ENCODE measurements around the gene PYROXD2.

The PYROXD2 gene

GRCh38 chr10:98414932-98415730, at the start of gene PYROXD2:
TSS of gene PYROXD2 (minus strand) at chr10:98415182. CDS start at chr10:98415135, 47 bp downstream.
- DNase-seq, result peak; percentile 31

- no peak for DNase-seq
Observed at GRCh38 chr10:98463976-98464754, 49.2 kb upstream of the PYROXD2 start.

- no peak for DNase-seq
Observed at GRCh38 chr10:98463016-98463415, 48.0 kb upstream of the PYROXD2 start.

- no peak for DNase-seq
Observed at GRCh38 chr10:98461500-98461842, 46.5 kb upstream of the PYROXD2 start.

GRCh38 chr10:98460837-98461499, 46.0 kb upstream of the PYROXD2 start:
- DNase-seq, result no peak

GRCh38 chr10:98458809-98459784, 44.1 kb upstream of the PYROXD2 start:
- DNase-seq, result no peak

- DNase-seq, result no peak
Observed at GRCh38 chr10:98457721-98458120, 42.7 kb upstream of the PYROXD2 start.

- DNase-seq, result no peak
Observed at GRCh38 chr10:98456686-98457482, 41.9 kb upstream of the PYROXD2 start.

- DNase-seq, result no peak
Observed at GRCh38 chr10:98456043-98456570, 41.1 kb upstream of the PYROXD2 start.

GRCh38 chr10:98453729-98454128, 38.7 kb upstream of the PYROXD2 start:
- DNase-seq, result no peak

GRCh38 chr10:98450618-98451017, 35.6 kb upstream of the PYROXD2 start:
- no peak for DNase-seq

- DNase-seq, result no peak
Observed at GRCh38 chr10:98449287-98449686, 34.3 kb upstream of the PYROXD2 start.

GRCh38 chr10:98446661-98447221, 31.8 kb upstream of the PYROXD2 start, which contains the start of gene HPS1:
TSS of gene HPS1 (minus strand) at chr10:98446935. CDS start at chr10:98443240, 3,695 bp downstream.
- DNase-seq, result no peak

- no peak for DNase-seq
Observed at GRCh38 chr10:98446151-98446660, 31.2 kb upstream of the PYROXD2 start.

GRCh38 chr10:98445200-98445812, 30.3 kb upstream of the PYROXD2 start:
- no peak for DNase-seq

GRCh38 chr10:98444314-98445006, 29.5 kb upstream of the PYROXD2 start:
- no peak for DNase-seq

GRCh38 chr10:98438715-98439114, 23.7 kb upstream of the PYROXD2 start:
- DNase-seq, result no peak

- DNase-seq, result no peak
Observed at GRCh38 chr10:98436704-98437103, 21.7 kb upstream of the PYROXD2 start.

GRCh38 chr10:98435178-98435577, 20.2 kb upstream of the PYROXD2 start:
- DNase-seq, result no peak
